K562 (cell line): ENCODE data around the gene ATRIP. TPM values are rescaled to one million over a fixed set of nuclear protein-coding genes. Genes with fewer than 3 reads are reported as not detected.

Experiments used
- ATAC-seq: fragments of 200-7000 bp; cut with Tn5 transposase; 3 replicates; pipeline ENCODE4 v1.9.1; 2020; ENCODE audit warnings: moderate library complexity
- BruUV-seq: library from RNA; stranded (reverse); fragments of 400-500 nt; replicated peaks from 2 replicates; lab custom pipeline; 2021; lab: Mats Ljungman, UMichigan
- CTCF ChIA-PET: fragments of 300-600 bp; formaldehyde crosslinking; extraction: SDS; loops from one replicate; lab custom pipeline; 2021; ENCODE audit warnings: low intra/inter-chr PET ratio; lab: Yijun Ruan, JAX
- POLR2A ChIA-PET: fragments of 300-600, 350-650 bp; sonication (Branson Sonifier 250); formaldehyde crosslinking; extraction: SDS; loops from one replicate; lab custom pipeline; 2021; ENCODE audit warnings: antibody characterized with exemption, inconsistent platforms; lab: Yijun Ruan, JAX
- DNase-seq, 4 experiments: peaks; one replicate each; pipeline versions ENCODE4 v3.0.0 to v3.0.0-alpha.2; 2011 to 2018; ENCODE audit warnings: low spot score in 3 of 4, mixed read lengths in 3 of 4; ENCODE audit errors: extremely low read depth in 1 of 4
- FAIRE-seq: peaks from 2 replicates; lab custom pipeline; 2011; peaks lifted over from hg19 to GRCh38; lab: Jason Lieb, UNC
- H2AFZ ChIP-seq: 2 replicates; pipeline ENCODE4 v1.6.0; 2011; ENCODE audit warnings: low read depth, low read length, control low read depth, inconsistent platforms
- H3K27ac ChIP-seq: fragments of 200-600 bp; 3 replicates; pipeline ENCODE4 v1.8.0; 2011; ENCODE audit warnings: low read depth, mild to moderate bottlenecking, control low read depth, inconsistent platforms, low read length, moderate library complexity, mixed read lengths; ENCODE audit errors: extremely low read depth
- H3K27me3 ChIP-seq, 2 experiments: fragments of 300-600 bp in 1 of 2; 2 replicates in 1 of 2; 3 replicates in 1 of 2; pipeline versions ENCODE4 v1.6.0 to v1.8.0; 2011; ENCODE audit warnings: inconsistent platforms in 2 of 2, low read length in 2 of 2, mild to moderate bottlenecking in 1 of 2, mixed read lengths in 1 of 2, moderate library complexity in 1 of 2; ENCODE audit not compliant: control insufficient read depth in 2 of 2, insufficient read depth in 2 of 2
- H3K36me3 ChIP-seq: fragments of 300-600 bp; 3 replicates; pipeline ENCODE4 v1.8.0; 2011; ENCODE audit warnings: mild to moderate bottlenecking, low read length, inconsistent platforms; ENCODE audit not compliant: control insufficient read depth, insufficient read depth
- H3K4me1 ChIP-seq, 2 experiments: fragments of 200-600 bp in 1 of 2; replicated peaks in 1 of 2; 2 replicates in 1 of 2; 3 replicates in 1 of 2; pipeline versions ENCODE4 v1.5.1 to v1.8.0; 2011; ENCODE audit warnings: inconsistent platforms in 2 of 2, low read length in 2 of 2, mild to moderate bottlenecking in 1 of 2, mixed read lengths in 1 of 2, moderate library complexity in 1 of 2; ENCODE audit not compliant: control insufficient read depth in 2 of 2, insufficient read depth in 2 of 2
- H3K4me2 ChIP-seq: 2 replicates; pipeline ENCODE4 v1.6.1; 2011; ENCODE audit warnings: low read length, control low read depth, inconsistent platforms, mixed read lengths; ENCODE audit not compliant: insufficient read depth
- H3K4me3 ChIP-seq: fragments of 200-600 bp; sonication (generic), shearing (Covaris generic); 2 replicates; pipeline ENCODE4 v1.5.1; 2016; ENCODE audit warnings: control low read depth, inconsistent platforms
- H3K79me2 ChIP-seq: fragments of 200-600 bp; 3 replicates; pipeline ENCODE4 v1.8.0; 2011; ENCODE audit warnings: low read length, inconsistent platforms; ENCODE audit not compliant: control insufficient read depth, insufficient read depth
- H3K9ac ChIP-seq, 2 experiments: 2 replicates each; pipeline versions ENCODE4 v1.6.0 to v1.6.1; 2011; ENCODE audit warnings: low read depth in 2 of 2, low read length in 2 of 2, control low read depth in 1 of 2, inconsistent platforms in 1 of 2, mild to moderate bottlenecking in 1 of 2, mixed read lengths in 1 of 2; ENCODE audit not compliant: insufficient read depth in 1 of 2
- H3K9me1 ChIP-seq: one replicate; pipeline ENCODE4 v1.6.0; 2011; ENCODE audit warnings: inconsistent platforms, mild to moderate bottlenecking, low read length, moderate library complexity; ENCODE audit not compliant: control insufficient read depth, insufficient read depth
- H3K9me3 ChIP-seq: replicated peaks from 2 replicates; pipeline ENCODE4 v1.5.1; 2011; ENCODE audit warnings: low read depth, low read length, inconsistent platforms; ENCODE audit not compliant: control insufficient read depth, insufficient read depth
- H4K20me1 ChIP-seq: replicated peaks from 2 replicates; pipeline ENCODE4 v1.6.1; 2011; ENCODE audit warnings: low read length, inconsistent platforms, mixed read lengths; ENCODE audit not compliant: control insufficient read depth, insufficient read depth
- PHTF2 ChIP-seq: fragments of 250-450 bp; sonication (Bioruptor Pico); IDR thresholded peaks from 2 replicates; pipeline ENCODE4 v1.5.0; 2021; ENCODE audit warnings: mild to moderate bottlenecking
- WGBS: fragments of 100-300 bp; shearing (Covaris generic); methylation state at CpG from one replicate; pipeline ENCODE4 v1.1.6; 2016; ENCODE audit warnings: low coverage, mixed read lengths; ENCODE audit not compliant: insufficient coverage; ENCODE audit errors: missing lambda C conversion rate; 5-methylcytosine and 5-hydroxymethylcytosine counted together
- in situ Hi-C: fragments of 300-500 bp; cut with MboI; formaldehyde crosslinking; loops from 4 replicates; pipeline ENCODE4 v1.15.0; 2018; ENCODE audit warnings: inconsistent platforms, mixed read lengths
- intact Hi-C: fragments of 100-400 bp; cut with micrococcal nuclease; formaldehyde crosslinking; loops from 2 replicates; pipeline ENCODE4 v1.14.2; 2022
- polyA plus RNA-seq, 8 experiments: library from polyadenylated mRNA; depleted of rRNA in 4 of 8; stranded (reverse) in 5 of 8; unstranded in 3 of 8; fragments of >200 nt; fragmentation: Nextera tagmentation in 2 of 8; fragmentation: Illumina TruSeq in 1 of 8; extraction: Ambion mirVana in 2 of 8; extraction: Trizol in 1 of 8; gene quantifications; 2 replicates each; pipeline versions ENCODE4 v1.2.1 to v1.2.3, GENCODE V29; 2011 to 2014; ENCODE audit warnings: inconsistent platforms in 1 of 8, missing spikeins in 1 of 8
- total RNA-seq, 7 experiments: library from RNA; depleted of rRNA in 6 of 7; stranded (reverse); fragments of >200 nt in 6 of 7; fragmentation: Illumina TruSeq in 2 of 7; extraction: Trizol in 2 of 7; gene quantifications; 2 replicates each; pipeline versions ENCODE4 v1.2.1 to v1.2.3, GENCODE V29; 2011 to 2021; ENCODE audit warnings: low replicate concordance in 1 of 7
- TF ChIP-seq, protein P1 (sequence below): fragments of 450-650 bp; IDR thresholded peaks from 2 replicates; pipeline ENCODE4 v1.6.1; 2018; ENCODE audit not compliant: partially characterized antibody

The ATRIP gene
- total and polyA plus RNA-seq, 9 of the 15 experiments (the other 6 are each of a cell fraction or from before 2014, with no cell fraction given) = 1.7 to 15.7 (median 10.5) TPM

DNA sequence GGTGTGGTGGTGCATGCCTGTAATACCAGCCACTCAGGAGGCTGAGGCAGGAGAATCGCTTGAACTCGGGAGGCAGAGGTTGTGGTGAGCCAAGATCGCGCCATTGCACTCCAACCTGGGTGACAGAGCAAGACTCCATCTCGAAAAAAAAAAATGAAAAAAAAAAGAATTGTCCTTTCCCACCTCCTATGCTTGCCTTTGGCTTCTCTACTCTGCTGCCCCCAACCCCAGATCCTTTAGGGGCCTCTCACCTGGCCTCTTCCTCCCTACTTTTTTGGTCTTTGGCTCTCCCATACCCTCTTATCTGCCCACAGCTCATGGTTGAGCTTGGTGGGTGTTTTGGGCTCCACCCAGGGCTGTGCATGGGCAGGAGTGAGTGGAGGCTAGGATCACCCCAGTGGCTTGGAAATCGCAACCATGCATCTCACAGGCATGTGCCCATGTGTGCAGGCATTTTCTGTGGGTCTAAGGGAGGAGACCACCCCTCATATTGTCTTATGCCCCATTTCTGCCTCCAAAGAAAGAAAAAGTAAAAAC lies 59.5 kb downstream of the ATRIP start:
- Histone ChIP-seq H2AFZ (no peak overlapping the region), H3K4me2 (no peak overlapping the region), H3K4me1 (peaks cover 6 to 33% of the 10 kb centered on the region in 2 experiments; a peak in 4 of 5 replicates), H3K79me2 (no peaks in the 10 kb centered on the region), H3K9me3 (no peaks in the 10 kb centered on the region), H4K20me1 (no peaks in the 10 kb centered on the region), H3K27ac (no peak overlapping the region), H3K4me3 (no peak overlapping the region), H3K9me1 (no peaks in the 10 kb centered on the region), H3K27me3 (no peaks in the 10 kb centered on the region), H3K36me3 (no peaks in the 10 kb centered on the region), H3K9ac (0 out of 4 replicates have a peak overlapping the region, but pooled peaks of 1 of the 2 experiments have one; percentile 7)
- ATAC-seq (no peak), FAIRE-seq (no peak), DNase-seq (peak in 1 of 4 experiments; percentile 5)
- intact Hi-C loops = loop anchor here (2.0 to 10.0 kb wide), 3 partner anchors 33 to 101 kb away; no protein-coding TSS in a partner anchor
- ChIA-PET POLR2A (interaction anchor here (0.6 kb wide), 1 partner anchor 273 kb away, joined by 5 read pairs; no protein-coding TSS in a partner anchor), CTCF (no interaction called here)
- in situ Hi-C loops = no loop called here
- no peak for TF ChIP-seq PHTF2 (CRISPR knock-in tag)
- TF ChIP-seq, protein P1, sequence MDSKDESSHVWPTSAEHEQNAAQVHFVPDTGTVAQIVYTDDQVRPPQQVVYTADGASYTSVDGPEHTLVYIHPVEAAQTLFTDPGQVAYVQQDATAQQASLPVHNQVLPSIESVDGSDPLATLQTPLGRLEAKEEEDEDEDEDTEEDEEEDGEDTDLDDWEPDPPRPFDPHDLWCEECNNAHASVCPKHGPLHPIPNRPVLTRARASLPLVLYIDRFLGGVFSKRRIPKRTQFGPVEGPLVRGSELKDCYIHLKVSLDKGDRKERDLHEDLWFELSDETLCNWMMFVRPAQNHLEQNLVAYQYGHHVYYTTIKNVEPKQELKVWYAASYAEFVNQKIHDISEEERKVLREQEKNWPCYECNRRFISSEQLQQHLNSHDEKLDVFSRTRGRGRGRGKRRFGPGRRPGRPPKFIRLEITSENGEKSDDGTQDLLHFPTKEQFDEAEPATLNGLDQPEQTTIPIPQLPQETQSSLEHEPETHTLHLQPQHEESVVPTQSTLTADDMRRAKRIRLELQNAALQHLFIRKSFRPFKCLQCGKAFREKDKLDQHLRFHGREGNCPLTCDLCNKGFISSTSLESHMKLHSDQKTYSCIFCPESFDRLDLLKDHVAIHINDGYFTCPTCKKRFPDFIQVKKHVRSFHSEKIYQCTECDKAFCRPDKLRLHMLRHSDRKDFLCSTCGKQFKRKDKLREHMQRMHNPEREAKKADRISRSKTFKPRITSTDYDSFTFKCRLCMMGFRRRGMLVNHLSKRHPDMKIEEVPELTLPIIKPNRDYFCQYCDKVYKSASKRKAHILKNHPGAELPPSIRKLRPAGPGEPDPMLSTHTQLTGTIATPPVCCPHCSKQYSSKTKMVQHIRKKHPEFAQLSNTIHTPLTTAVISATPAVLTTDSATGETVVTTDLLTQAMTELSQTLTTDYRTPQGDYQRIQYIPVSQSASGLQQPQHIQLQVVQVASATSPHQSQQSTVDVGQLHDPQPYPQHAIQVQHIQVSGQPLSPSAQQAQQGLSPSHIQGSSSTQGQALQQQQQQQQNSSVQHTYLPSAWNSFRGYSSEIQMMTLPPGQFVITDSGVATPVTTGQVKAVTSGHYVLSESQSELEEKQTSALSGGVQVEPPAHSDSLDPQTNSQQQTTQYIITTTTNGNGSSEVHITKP = peak; percentile 70
- no TSS peak for BruUV-seq
- 49% methylated on average over 3 of the region's 6 CpGs for WGBS
